ENCODE measurements around the gene ANK3. TPM values are rescaled to one million over a fixed set of nuclear protein-coding genes. Genes with fewer than 3 reads are reported as not detected.

ANK3 gene
- total and polyA plus RNA-seq, 2 donors (not counting 1 experiment from before 2014, with no cell fraction given): 0.50 to 0.79 TPM

GRCh38 chr10:60009710-60010383 lies 379.8 kb downstream of the ANK3 start:
- Histone ChIP-seq H3K9me3 (ENCODE audit: control insufficient read depth, insufficient read depth, low read depth, low read length) (no peaks in the 10 kb centered on the region), H3K4me1 (ENCODE audit: control insufficient read depth, extremely low read depth, insufficient read depth, low read length) (no peaks in the 10 kb centered on the region), H3K4me3 (replicated peaks in 1 of 4; ENCODE audit: control extremely low read depth in 1 of 4, insufficient read depth in 1 of 4, low read depth in 3 of 4, low read length in 4 of 4) (no peak overlapping the region), H3K4me2 (ENCODE audit: extremely low read depth, insufficient read depth, low read length) (no peak overlapping the region), H2AFZ (ENCODE audit: low read length) (no peak overlapping the region), H3K79me2 (ENCODE audit: control insufficient read depth, insufficient read depth, low read length) (no peaks in the 10 kb centered on the region), H3K27ac (ENCODE audit: insufficient read depth, low read length) (no peak overlapping the region), H3K27me3 (ENCODE audit: control insufficient read depth, insufficient read depth, low read length) (no peaks in the 10 kb centered on the region), H4K20me1 (ENCODE audit: control insufficient read depth, extremely low read depth, insufficient read depth, low read length) (no peaks in the 10 kb centered on the region), H3K9ac (ENCODE audit: insufficient read depth, low read length) (no peak overlapping the region), H3K36me3 (ENCODE audit: control insufficient read depth, insufficient read depth, low read length) (no peaks in the 10 kb centered on the region)
- TF ChIP-seq, protein P1, sequence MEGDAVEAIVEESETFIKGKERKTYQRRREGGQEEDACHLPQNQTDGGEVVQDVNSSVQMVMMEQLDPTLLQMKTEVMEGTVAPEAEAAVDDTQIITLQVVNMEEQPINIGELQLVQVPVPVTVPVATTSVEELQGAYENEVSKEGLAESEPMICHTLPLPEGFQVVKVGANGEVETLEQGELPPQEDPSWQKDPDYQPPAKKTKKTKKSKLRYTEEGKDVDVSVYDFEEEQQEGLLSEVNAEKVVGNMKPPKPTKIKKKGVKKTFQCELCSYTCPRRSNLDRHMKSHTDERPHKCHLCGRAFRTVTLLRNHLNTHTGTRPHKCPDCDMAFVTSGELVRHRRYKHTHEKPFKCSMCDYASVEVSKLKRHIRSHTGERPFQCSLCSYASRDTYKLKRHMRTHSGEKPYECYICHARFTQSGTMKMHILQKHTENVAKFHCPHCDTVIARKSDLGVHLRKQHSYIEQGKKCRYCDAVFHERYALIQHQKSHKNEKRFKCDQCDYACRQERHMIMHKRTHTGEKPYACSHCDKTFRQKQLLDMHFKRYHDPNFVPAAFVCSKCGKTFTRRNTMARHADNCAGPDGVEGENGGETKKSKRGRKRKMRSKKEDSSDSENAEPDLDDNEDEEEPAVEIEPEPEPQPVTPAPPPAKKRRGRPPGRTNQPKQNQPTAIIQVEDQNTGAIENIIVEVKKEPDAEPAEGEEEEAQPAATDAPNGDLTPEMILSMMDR (conservative IDR thresholded peaks at IDR 0.05 in 1 of 2, IDR thresholded peaks at IDR 0.05 in 1 of 2; ENCODE audit: low read depth in 1 of 2, low read length in 2 of 2): no peak
- no peak for TF ChIP-seq EZH2 (IDR thresholded peaks at IDR 0.05; ENCODE audit: low read length, missing control alignments)
- no peak for DNase-seq (ENCODE audit: low read depth in 2 of 2)

DNA sequence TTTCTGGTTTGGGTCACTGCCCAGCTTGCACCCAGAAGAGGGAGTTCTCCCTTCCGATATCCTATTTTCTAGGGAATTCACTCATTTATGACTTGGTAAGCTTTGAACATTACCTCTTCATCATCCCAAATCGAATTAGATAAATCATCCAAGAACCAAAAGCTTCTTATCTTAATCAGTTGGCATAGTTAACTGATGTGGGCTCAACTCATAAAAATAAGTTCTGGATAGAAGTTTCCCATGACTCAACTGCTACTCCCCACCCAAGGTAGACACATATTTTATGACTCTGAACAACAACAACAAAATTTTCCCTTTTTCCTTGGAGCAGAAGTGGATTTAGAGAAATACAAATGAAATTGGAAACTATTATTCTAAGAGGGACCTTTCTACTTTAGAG lies 380.4 kb downstream of the ANK3 start:
- Histone ChIP-seq H3K36me3 (ENCODE audit: control insufficient read depth, insufficient read depth, low read length) (no peaks in the 10 kb centered on the region), H3K9ac (ENCODE audit: insufficient read depth, low read length) (no peak overlapping the region), H3K9me3 (ENCODE audit: control insufficient read depth, insufficient read depth, low read depth, low read length) (no peaks in the 10 kb centered on the region), H3K4me3 (replicated peaks in 1 of 4; ENCODE audit: control extremely low read depth in 1 of 4, insufficient read depth in 1 of 4, low read depth in 3 of 4, low read length in 4 of 4) (no peak overlapping the region), H3K27me3 (ENCODE audit: control insufficient read depth, insufficient read depth, low read length) (no peaks in the 10 kb centered on the region), H3K27ac (ENCODE audit: insufficient read depth, low read length) (no peak overlapping the region), H3K4me2 (ENCODE audit: extremely low read depth, insufficient read depth, low read length) (no peak overlapping the region), H3K79me2 (ENCODE audit: control insufficient read depth, insufficient read depth, low read length) (no peaks in the 10 kb centered on the region), H4K20me1 (ENCODE audit: control insufficient read depth, extremely low read depth, insufficient read depth, low read length) (no peaks in the 10 kb centered on the region), H3K4me1 (ENCODE audit: control insufficient read depth, extremely low read depth, insufficient read depth, low read length) (no peaks in the 10 kb centered on the region), H2AFZ (ENCODE audit: low read length) (no peak overlapping the region)
- DNase-seq (ENCODE audit: low read depth in 2 of 2): no peak
- TF ChIP-seq EZH2 (IDR thresholded peaks at IDR 0.05; ENCODE audit: low read length, missing control alignments): no peak
- TF ChIP-seq, protein P1 (conservative IDR thresholded peaks at IDR 0.05 in 1 of 2, IDR thresholded peaks at IDR 0.05 in 1 of 2; ENCODE audit: low read depth in 1 of 2, low read length in 2 of 2): no peak

- no peaks in the 10 kb centered on the region for H3K36me3 ChIP-seq (ENCODE audit: control insufficient read depth, insufficient read depth, low read length)
- H3K79me2 ChIP-seq (ENCODE audit: control insufficient read depth, insufficient read depth, low read length): no peaks in the 10 kb centered on the region
- no peak overlapping the region for H2AFZ ChIP-seq (ENCODE audit: low read length)
- H3K27me3 ChIP-seq (ENCODE audit: control insufficient read depth, insufficient read depth, low read length): no peaks in the 10 kb centered on the region
- H3K4me2 ChIP-seq (ENCODE audit: extremely low read depth, insufficient read depth, low read length): no peak overlapping the region
- H3K4me1 ChIP-seq (ENCODE audit: control insufficient read depth, extremely low read depth, insufficient read depth, low read length): no peaks in the 10 kb centered on the region
- no peak overlapping the region for H3K4me3 ChIP-seq (replicated peaks in 1 of 4; ENCODE audit: control extremely low read depth in 1 of 4, insufficient read depth in 1 of 4, low read depth in 3 of 4, low read length in 4 of 4)
- no peaks in the 10 kb centered on the region for H4K20me1 ChIP-seq (ENCODE audit: control insufficient read depth, extremely low read depth, insufficient read depth, low read length)
- no peaks in the 10 kb centered on the region for H3K9me3 ChIP-seq (ENCODE audit: control insufficient read depth, insufficient read depth, low read depth, low read length)
- H3K9ac ChIP-seq (ENCODE audit: insufficient read depth, low read length): no peak overlapping the region
- no peak for TF ChIP-seq EZH2 (IDR thresholded peaks at IDR 0.05; ENCODE audit: low read length, missing control alignments)
- TF ChIP-seq, protein P1 (conservative IDR thresholded peaks at IDR 0.05 in 1 of 2, IDR thresholded peaks at IDR 0.05 in 1 of 2; ENCODE audit: low read depth in 1 of 2, low read length in 2 of 2): no peak
- H3K27ac ChIP-seq (ENCODE audit: insufficient read depth, low read length): no peak overlapping the region
- DNase-seq (ENCODE audit: low read depth in 2 of 2): no peak
These were observed 380.9 kb downstream of the ANK3 start for GRCh38 chr10:60008816-60009215.

All from fibroblast of lung (primary cell).